Keratinocyte (primary cell): ENCODE data around the gene TMIGD2. TPM values are rescaled to one million over a fixed set of nuclear protein-coding genes. Genes with fewer than 3 reads are reported as not detected.

Experiments used
- DNase-seq: peaks from one replicate; pipeline ENCODE4 v3.0.0-alpha.2; 2011; ENCODE audit warnings: low read depth, missing footprints, low spot score
- FAIRE-seq: peaks from 2 replicates; lab custom pipeline; 2011; peaks lifted over from hg19 to GRCh38; lab: Jason Lieb, UNC
- H2AFZ ChIP-seq: 2 replicates; pipeline ENCODE4 v1.6.0; 2012; ENCODE audit warnings: low read length, control low read depth, inconsistent platforms; ENCODE audit not compliant: control insufficient read depth
- H3K27ac ChIP-seq: 2 replicates; pipeline ENCODE4 v1.5.1; 2011; ENCODE audit warnings: low read length; ENCODE audit not compliant: control insufficient read depth, insufficient read depth
- H3K27me3 ChIP-seq: 3 replicates; pipeline ENCODE4 v1.6.0; 2011; ENCODE audit warnings: low read length; ENCODE audit not compliant: control insufficient read depth, insufficient read depth; ENCODE audit errors: extremely low read depth
- H3K36me3 ChIP-seq, 2 experiments: 2 replicates in 1 of 2; 3 replicates in 1 of 2; pipeline ENCODE4 v1.5.1; 2011; ENCODE audit warnings: low read length in 2 of 2, mild to moderate bottlenecking in 1 of 2; ENCODE audit not compliant: control insufficient read depth in 2 of 2, insufficient read depth in 2 of 2; ENCODE audit errors: extremely low read depth in 1 of 2
- H3K4me1 ChIP-seq: 3 replicates; pipeline ENCODE4 v1.5.1; 2011; ENCODE audit warnings: low read length; ENCODE audit not compliant: control insufficient read depth, insufficient read depth; ENCODE audit errors: extremely low read depth
- H3K4me2 ChIP-seq: 3 replicates; pipeline ENCODE4 v1.6.0; 2011; ENCODE audit warnings: low read depth, low read length; ENCODE audit not compliant: control insufficient read depth, insufficient read depth; ENCODE audit errors: extremely low read depth
- H3K4me3 ChIP-seq, 3 experiments: fragments of 200-600 bp in 1 of 3; sonication (generic) in 1 of 3; 2 replicates in 2 of 3; 3 replicates in 1 of 3; pipeline ENCODE4 v1.5.1; 2011 to 2016; ENCODE audit warnings: low read length in 3 of 3, mild to moderate bottlenecking in 3 of 3, control low read depth in 2 of 3, inconsistent platforms in 1 of 3, low read depth in 1 of 3, mixed read lengths in 1 of 3, mixed run types in 1 of 3, moderate library complexity in 1 of 3; ENCODE audit not compliant: control insufficient read depth in 2 of 3, insufficient read depth in 2 of 3; ENCODE audit errors: extremely low read depth in 1 of 3
- H3K79me2 ChIP-seq: 2 replicates; pipeline ENCODE4 v1.6.0; 2012; ENCODE audit warnings: low read length; ENCODE audit not compliant: control insufficient read depth, insufficient read depth
- H3K9ac ChIP-seq: 3 replicates; pipeline ENCODE4 v1.6.0; 2011; ENCODE audit warnings: low read length; ENCODE audit not compliant: control insufficient read depth, insufficient read depth; ENCODE audit errors: extremely low read depth
- H3K9me1 ChIP-seq: 3 replicates; pipeline ENCODE4 v1.6.0; 2011; ENCODE audit warnings: low read length; ENCODE audit not compliant: control insufficient read depth, insufficient read depth; ENCODE audit errors: extremely low read depth
- H3K9me3 ChIP-seq: 2 replicates; pipeline ENCODE4 v1.5.1; 2012; ENCODE audit warnings: low read depth, low read length; ENCODE audit not compliant: control insufficient read depth
- H4K20me1 ChIP-seq: 3 replicates; pipeline ENCODE4 v1.6.0; 2011; ENCODE audit warnings: low read length; ENCODE audit not compliant: control insufficient read depth, insufficient read depth; ENCODE audit errors: extremely low read depth
- EZH2 ChIP-seq: IDR thresholded peaks from one replicate; pipeline ENCODE4 v1.6.1; 2012; ENCODE audit warnings: inconsistent platforms, mild to moderate bottlenecking, low read length, moderate library complexity
- dilution Hi-C: fragments of 300-500 bp; cut with MboI; formaldehyde crosslinking; loops from one replicate; pipeline ENCODE4 v1.7.0; 2020; ENCODE audit warnings: low sequenced_read_pairs; ENCODE audit not compliant: extremely low pct_ligation_motif_present
- polyA plus RNA-seq, 5 experiments: library from polyadenylated mRNA; depleted of rRNA in 3 of 5; stranded (reverse) in 3 of 5; stranded (forward) in 1 of 5; unstranded in 1 of 5; fragments of >200 nt; gene quantifications; 1 replicate in 1 of 5; 2 replicates in 3 of 5; 3 replicates in 1 of 5; pipeline versions ENCODE4 v1.2.1 to v1.2.3, GENCODE V29; 2011 to 2012; ENCODE audit warnings: missing spikeins in 2 of 5, low read depth in 1 of 5, low replicate concordance in 1 of 5
- TF ChIP-seq, protein P1 (sequence below), 3 experiments: IDR thresholded peaks in 1 of 3; conservative IDR thresholded peaks in 1 of 3; optimal IDR thresholded peaks in 1 of 3; 2 replicates in 2 of 3; 3 replicates in 1 of 3; pipeline versions ENCODE3 to v1.5.1; 2011; ENCODE audit warnings: low read length in 3 of 3, mild to moderate bottlenecking in 3 of 3, moderate library complexity in 2 of 3, control low read depth in 1 of 3, inconsistent platforms in 1 of 3; ENCODE audit not compliant: insufficient read depth in 2 of 3; ENCODE audit errors: extremely low read depth in 1 of 3

The TMIGD2 gene
- polyA plus RNA-seq, 1 donor (not counting 4 experiments of a cell fraction or from before 2014, with no cell fraction given) = not detected

DNA sequence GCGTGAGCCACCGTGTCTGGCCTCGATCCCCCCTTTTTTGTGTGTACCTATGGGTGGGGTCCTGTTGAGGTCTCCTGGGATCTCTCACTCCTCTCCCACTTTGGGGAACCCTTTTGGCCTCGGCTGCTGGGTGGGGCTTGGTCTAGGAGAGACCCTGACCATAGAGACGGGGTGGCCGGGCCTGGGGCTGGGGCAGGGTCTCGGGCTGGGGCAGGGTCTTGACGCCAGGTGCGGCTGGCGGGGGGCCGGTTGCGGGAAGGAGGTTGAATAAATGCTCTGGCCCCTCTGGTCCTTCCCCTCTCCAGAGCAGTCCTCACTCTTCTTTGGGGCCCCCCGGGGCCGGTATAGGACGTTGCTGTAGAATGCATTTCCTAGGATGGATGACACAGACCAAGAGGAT, 9.7 kb downstream of the TMIGD2 start:
- Histone ChIP-seq H3K79me2 (no peaks in the 10 kb centered on the region), H3K27ac (no peak overlapping the region), H3K9me3 (no peaks in the 10 kb centered on the region), H3K4me1 (no peaks in the 10 kb centered on the region), H4K20me1 (no peaks in the 10 kb centered on the region), H3K4me3 (no peak overlapping the region), H3K36me3 (no peaks in the 10 kb centered on the region), H3K9ac (no peak overlapping the region), H3K4me2 (no peak overlapping the region), H3K9me1 (no peaks in the 10 kb centered on the region), H2AFZ (no peak overlapping the region), H3K27me3 (peaks cover 10% of the 10 kb centered on the region)
- FAIRE-seq (no peak), DNase-seq (no peak)
- TF ChIP-seq, protein P1, sequence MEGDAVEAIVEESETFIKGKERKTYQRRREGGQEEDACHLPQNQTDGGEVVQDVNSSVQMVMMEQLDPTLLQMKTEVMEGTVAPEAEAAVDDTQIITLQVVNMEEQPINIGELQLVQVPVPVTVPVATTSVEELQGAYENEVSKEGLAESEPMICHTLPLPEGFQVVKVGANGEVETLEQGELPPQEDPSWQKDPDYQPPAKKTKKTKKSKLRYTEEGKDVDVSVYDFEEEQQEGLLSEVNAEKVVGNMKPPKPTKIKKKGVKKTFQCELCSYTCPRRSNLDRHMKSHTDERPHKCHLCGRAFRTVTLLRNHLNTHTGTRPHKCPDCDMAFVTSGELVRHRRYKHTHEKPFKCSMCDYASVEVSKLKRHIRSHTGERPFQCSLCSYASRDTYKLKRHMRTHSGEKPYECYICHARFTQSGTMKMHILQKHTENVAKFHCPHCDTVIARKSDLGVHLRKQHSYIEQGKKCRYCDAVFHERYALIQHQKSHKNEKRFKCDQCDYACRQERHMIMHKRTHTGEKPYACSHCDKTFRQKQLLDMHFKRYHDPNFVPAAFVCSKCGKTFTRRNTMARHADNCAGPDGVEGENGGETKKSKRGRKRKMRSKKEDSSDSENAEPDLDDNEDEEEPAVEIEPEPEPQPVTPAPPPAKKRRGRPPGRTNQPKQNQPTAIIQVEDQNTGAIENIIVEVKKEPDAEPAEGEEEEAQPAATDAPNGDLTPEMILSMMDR (optimal IDR thresholded peaks at IDR 0.05 in 1 of 3, IDR thresholded peaks at IDR 0.05 in 1 of 3, conservative IDR thresholded peaks at IDR 0.05 in 1 of 3; ENCODE audit: extremely low read depth in 1 of 3, insufficient read depth in 2 of 3, low read length in 3 of 3) = no peak
- TF ChIP-seq EZH2 = no peak
- dilution Hi-C loops = no loop called here

DNA sequence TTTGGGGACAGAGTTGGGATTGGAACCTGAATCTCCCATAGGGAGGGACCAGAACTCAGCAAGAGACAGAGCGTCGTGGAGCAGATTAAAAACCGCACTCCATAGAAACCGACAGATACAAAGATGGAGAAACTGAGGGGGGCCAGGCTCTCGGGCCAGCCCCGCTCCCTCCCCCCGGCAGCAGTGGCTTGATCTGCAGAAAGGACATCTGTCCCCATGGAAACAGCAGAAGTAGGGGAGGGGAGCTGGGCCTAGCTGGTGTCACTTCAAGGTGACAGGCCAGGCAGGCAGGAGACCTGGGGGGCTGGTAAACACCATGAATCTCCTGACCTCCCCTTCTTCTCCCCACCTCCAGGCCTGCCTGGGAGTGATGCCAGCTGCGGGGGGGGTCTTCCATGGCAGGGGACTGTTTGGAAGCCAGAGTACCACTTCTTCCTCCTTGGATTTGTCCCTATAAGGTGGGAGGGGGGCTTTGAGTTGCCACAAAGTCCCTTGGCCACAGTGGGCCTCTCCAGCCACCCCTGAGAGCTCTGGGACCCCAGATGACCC, 10.9 kb downstream of the TMIGD2 start:
- no peak overlapping the region for H3K4me3 ChIP-seq
- dilution Hi-C loops = no loop called here
- no peak for DNase-seq

More for the DNA sequence above, 10.9 kb downstream of the TMIGD2 start:
- no peak overlapping the region for H3K9ac ChIP-seq
- no peaks in the 10 kb centered on the region for H3K9me1 ChIP-seq
- no peaks in the 10 kb centered on the region for H3K9me3 ChIP-seq
- H3K79me2 ChIP-seq = no peaks in the 10 kb centered on the region
- H2AFZ ChIP-seq = no peak overlapping the region
- H3K27ac ChIP-seq = no peak overlapping the region
- no peaks in the 10 kb centered on the region for H4K20me1 ChIP-seq
- TF ChIP-seq, protein P1 (optimal IDR thresholded peaks at IDR 0.05 in 1 of 3, IDR thresholded peaks at IDR 0.05 in 1 of 3, conservative IDR thresholded peaks at IDR 0.05 in 1 of 3; ENCODE audit: extremely low read depth in 1 of 3, insufficient read depth in 2 of 3, low read length in 3 of 3) = no peak
- TF ChIP-seq EZH2 = no peak
- peaks cover 5% of the 10 kb centered on the region for H3K27me3 ChIP-seq
- no peak overlapping the region for H3K4me2 ChIP-seq
- H3K36me3 ChIP-seq = no peaks in the 10 kb centered on the region
- no peaks in the 10 kb centered on the region for H3K4me1 ChIP-seq
- FAIRE-seq = no peak
